ENCODE results near the gene EYA4. TPM values are rescaled to one million over a fixed set of nuclear protein-coding genes. Genes with fewer than 3 reads are reported as not detected.

EYA4 gene
- total RNA-seq, 1 experiment from 2014 or later, result not detected

DNA sequence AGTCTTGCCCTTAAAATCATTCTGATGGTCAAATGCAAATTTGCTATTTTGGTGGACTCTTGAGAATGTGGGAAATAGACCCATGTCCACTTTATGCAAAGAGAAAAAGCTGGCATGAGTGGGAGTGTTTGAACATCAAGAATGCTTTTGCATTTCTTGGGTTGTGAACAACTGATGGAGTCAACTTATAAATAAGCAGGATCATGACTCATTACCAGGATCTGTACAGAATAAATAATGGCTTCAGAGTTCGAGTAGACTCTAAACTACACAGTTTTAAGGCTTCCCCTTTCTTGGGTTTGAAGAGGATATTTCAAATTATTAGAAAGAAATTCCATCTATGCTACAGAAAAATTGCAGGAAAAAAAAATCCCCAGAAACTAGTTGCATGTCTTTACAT lies 195.5 kb downstream of the EYA4 start:
- Histone ChIP-seq H3K4me1 (ENCODE audit: control insufficient read depth, insufficient read depth, low read length) (no peaks in the 10 kb centered on the region), H3K36me3 (ENCODE audit: control insufficient read depth, insufficient read depth, low read length) (no peaks in the 10 kb centered on the region), H3K4me3 (ENCODE audit: low read depth in 2 of 2, low read length in 2 of 2) (no peak overlapping the region), H3K27me3 (ENCODE audit: control insufficient read depth, insufficient read depth, low read length) (no peaks in the 10 kb centered on the region), H3K9me3 (ENCODE audit: control insufficient read depth, insufficient read depth, low read depth, low read length) (no peaks in the 10 kb centered on the region), H3K27ac (ENCODE audit: low read length) (no peak overlapping the region)
- in situ Hi-C loops (cut with HindIII; ENCODE audit: low pct_unique_long_range_greater_than_20kb, low sequenced_read_pairs), result no loop called here
- DNase-seq (ENCODE audit: low read depth, low spot score) (no peak), ATAC-seq (no peak)
- POLR2A ChIA-PET, result no interaction called here
- CTCF ChIA-PET, result no interaction called here
- intact Hi-C loops (cut with micrococcal nuclease; ENCODE audit: unreplicated experiment), result no loop called here
- TF ChIP-seq, protein P1, sequence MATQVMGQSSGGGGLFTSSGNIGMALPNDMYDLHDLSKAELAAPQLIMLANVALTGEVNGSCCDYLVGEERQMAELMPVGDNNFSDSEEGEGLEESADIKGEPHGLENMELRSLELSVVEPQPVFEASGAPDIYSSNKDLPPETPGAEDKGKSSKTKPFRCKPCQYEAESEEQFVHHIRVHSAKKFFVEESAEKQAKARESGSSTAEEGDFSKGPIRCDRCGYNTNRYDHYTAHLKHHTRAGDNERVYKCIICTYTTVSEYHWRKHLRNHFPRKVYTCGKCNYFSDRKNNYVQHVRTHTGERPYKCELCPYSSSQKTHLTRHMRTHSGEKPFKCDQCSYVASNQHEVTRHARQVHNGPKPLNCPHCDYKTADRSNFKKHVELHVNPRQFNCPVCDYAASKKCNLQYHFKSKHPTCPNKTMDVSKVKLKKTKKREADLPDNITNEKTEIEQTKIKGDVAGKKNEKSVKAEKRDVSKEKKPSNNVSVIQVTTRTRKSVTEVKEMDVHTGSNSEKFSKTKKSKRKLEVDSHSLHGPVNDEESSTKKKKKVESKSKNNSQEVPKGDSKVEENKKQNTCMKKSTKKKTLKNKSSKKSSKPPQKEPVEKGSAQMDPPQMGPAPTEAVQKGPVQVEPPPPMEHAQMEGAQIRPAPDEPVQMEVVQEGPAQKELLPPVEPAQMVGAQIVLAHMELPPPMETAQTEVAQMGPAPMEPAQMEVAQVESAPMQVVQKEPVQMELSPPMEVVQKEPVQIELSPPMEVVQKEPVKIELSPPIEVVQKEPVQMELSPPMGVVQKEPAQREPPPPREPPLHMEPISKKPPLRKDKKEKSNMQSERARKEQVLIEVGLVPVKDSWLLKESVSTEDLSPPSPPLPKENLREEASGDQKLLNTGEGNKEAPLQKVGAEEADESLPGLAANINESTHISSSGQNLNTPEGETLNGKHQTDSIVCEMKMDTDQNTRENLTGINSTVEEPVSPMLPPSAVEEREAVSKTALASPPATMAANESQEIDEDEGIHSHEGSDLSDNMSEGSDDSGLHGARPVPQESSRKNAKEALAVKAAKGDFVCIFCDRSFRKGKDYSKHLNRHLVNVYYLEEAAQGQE (IDR thresholded peaks at IDR 0.05; ENCODE audit: insufficient read depth in 1 of 2, low read depth in 2 of 2, low read length in 1 of 2), result no peak
- no peak for TF ChIP-seq SIN3A (IDR thresholded peaks at IDR 0.05; ENCODE audit: borderline replicate concordance, insufficient read depth, low read depth, low read length)
- TF ChIP-seq, protein P2, sequence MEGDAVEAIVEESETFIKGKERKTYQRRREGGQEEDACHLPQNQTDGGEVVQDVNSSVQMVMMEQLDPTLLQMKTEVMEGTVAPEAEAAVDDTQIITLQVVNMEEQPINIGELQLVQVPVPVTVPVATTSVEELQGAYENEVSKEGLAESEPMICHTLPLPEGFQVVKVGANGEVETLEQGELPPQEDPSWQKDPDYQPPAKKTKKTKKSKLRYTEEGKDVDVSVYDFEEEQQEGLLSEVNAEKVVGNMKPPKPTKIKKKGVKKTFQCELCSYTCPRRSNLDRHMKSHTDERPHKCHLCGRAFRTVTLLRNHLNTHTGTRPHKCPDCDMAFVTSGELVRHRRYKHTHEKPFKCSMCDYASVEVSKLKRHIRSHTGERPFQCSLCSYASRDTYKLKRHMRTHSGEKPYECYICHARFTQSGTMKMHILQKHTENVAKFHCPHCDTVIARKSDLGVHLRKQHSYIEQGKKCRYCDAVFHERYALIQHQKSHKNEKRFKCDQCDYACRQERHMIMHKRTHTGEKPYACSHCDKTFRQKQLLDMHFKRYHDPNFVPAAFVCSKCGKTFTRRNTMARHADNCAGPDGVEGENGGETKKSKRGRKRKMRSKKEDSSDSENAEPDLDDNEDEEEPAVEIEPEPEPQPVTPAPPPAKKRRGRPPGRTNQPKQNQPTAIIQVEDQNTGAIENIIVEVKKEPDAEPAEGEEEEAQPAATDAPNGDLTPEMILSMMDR (IDR thresholded peaks at IDR 0.05), result no peak
- TF ChIP-seq POLR2AphosphoS5 (IDR thresholded peaks at IDR 0.05; ENCODE audit: low read depth, low read length), result no peak
- TF ChIP-seq TCF7L2 (IDR thresholded peaks at IDR 0.05; ENCODE audit: low read depth, low read length), result no peak
- BruUV-seq (replicated peaks), result no TSS peak

DNA sequence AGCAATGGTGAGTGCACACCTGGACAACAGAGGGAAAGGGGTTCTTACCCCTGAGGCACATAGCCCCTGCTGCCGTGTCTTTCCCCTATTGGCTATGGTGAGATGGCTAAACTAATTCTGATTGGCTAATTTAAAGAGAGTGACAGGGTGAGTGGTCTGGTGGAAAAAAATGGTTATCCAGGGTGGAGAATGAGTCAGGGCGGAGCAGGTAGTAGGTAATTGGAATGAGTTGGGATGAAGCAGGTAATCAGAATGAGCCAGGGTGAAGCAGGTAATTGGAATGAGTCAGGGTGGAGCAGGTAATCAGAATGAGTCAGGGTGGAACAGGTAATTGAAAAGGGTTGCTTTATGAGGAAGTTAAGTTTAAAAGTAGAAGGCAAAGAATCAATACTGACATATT lies 200.3 kb downstream of the EYA4 start:
- DNase-seq (ENCODE audit: low read depth, low spot score), result no peak
- BruUV-seq (replicated peaks), result no TSS peak
- H3K4me3 ChIP-seq (ENCODE audit: low read depth in 2 of 2, low read length in 2 of 2), result no peak overlapping the region
- ChIA-PET CTCF (no interaction called here), POLR2A (no interaction called here)
- no peaks in the 10 kb centered on the region for H3K27me3 ChIP-seq (ENCODE audit: control insufficient read depth, insufficient read depth, low read length)
- no peaks in the 10 kb centered on the region for H3K4me1 ChIP-seq (ENCODE audit: control insufficient read depth, insufficient read depth, low read length)
- TF ChIP-seq SIN3A (IDR thresholded peaks at IDR 0.05; ENCODE audit: borderline replicate concordance, insufficient read depth, low read depth, low read length) (no peak), POLR2AphosphoS5 (IDR thresholded peaks at IDR 0.05; ENCODE audit: low read depth, low read length) (no peak), TCF7L2 (IDR thresholded peaks at IDR 0.05; ENCODE audit: low read depth, low read length) (no peak)
- TF ChIP-seq, protein P2 (IDR thresholded peaks at IDR 0.05), result no peak
- TF ChIP-seq, protein P1 (IDR thresholded peaks at IDR 0.05; ENCODE audit: insufficient read depth in 1 of 2, low read depth in 2 of 2, low read length in 1 of 2), result no peak
- intact Hi-C loops (cut with micrococcal nuclease; ENCODE audit: unreplicated experiment) (no loop called here), in situ Hi-C loops (cut with HindIII; ENCODE audit: low pct_unique_long_range_greater_than_20kb, low sequenced_read_pairs) (no loop called here)
- H3K36me3 ChIP-seq (ENCODE audit: control insufficient read depth, insufficient read depth, low read length), result no peaks in the 10 kb centered on the region
- no peak for ATAC-seq
- H3K9me3 ChIP-seq (ENCODE audit: control insufficient read depth, insufficient read depth, low read depth, low read length), result no peaks in the 10 kb centered on the region
- no peak overlapping the region for H3K27ac ChIP-seq (ENCODE audit: low read length)

Measured in Panc1 (cell line).